Mammary epithelial cell (primary cell): ENCODE results near the gene NRG3.

Experiments used
- EZH2 ChIP-seq: IDR thresholded peaks from 2 replicates; pipeline ENCODE4 v1.6.1; 2012; ENCODE audit warnings: low read length, inconsistent platforms, borderline replicate concordance
- TF ChIP-seq, protein P1 (sequence below), 2 donors: IDR thresholded peaks in 1 of 2; conservative IDR thresholded peaks in 1 of 2; 2 replicates each; pipeline ENCODE4 v1.5.1; 2011 to 2012; ENCODE audit warnings: inconsistent platforms in 2 of 2, low read length in 2 of 2, mild to moderate bottlenecking in 2 of 2, control low read depth in 1 of 2, low read depth in 1 of 2; ENCODE audit not compliant: insufficient read depth in 1 of 2; ENCODE audit errors: extremely low read depth in 1 of 2

DNA sequence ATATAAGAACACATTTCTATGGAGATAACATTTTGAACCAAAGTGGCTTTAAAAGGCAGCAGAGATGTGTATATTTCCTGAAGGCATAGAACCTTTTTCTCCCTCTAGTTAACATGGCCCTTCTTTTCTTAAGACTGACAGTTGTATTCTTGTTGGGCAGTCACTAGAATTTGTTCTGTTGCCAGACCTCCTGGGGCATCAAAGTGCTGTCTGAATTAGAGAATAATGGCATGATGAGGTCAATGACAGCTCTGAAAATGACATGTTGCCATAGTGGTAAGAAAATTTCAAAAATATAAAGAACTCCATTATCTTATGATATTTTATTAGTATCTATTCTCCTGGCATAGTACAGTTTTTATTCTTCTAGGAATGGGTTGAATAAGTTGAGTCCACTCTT, 446.7 kb downstream of the NRG3 start:
- TF ChIP-seq, protein P1, sequence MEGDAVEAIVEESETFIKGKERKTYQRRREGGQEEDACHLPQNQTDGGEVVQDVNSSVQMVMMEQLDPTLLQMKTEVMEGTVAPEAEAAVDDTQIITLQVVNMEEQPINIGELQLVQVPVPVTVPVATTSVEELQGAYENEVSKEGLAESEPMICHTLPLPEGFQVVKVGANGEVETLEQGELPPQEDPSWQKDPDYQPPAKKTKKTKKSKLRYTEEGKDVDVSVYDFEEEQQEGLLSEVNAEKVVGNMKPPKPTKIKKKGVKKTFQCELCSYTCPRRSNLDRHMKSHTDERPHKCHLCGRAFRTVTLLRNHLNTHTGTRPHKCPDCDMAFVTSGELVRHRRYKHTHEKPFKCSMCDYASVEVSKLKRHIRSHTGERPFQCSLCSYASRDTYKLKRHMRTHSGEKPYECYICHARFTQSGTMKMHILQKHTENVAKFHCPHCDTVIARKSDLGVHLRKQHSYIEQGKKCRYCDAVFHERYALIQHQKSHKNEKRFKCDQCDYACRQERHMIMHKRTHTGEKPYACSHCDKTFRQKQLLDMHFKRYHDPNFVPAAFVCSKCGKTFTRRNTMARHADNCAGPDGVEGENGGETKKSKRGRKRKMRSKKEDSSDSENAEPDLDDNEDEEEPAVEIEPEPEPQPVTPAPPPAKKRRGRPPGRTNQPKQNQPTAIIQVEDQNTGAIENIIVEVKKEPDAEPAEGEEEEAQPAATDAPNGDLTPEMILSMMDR (conservative IDR thresholded peaks at IDR 0.05 in 1 of 2, IDR thresholded peaks at IDR 0.05 in 1 of 2; ENCODE audit: extremely low read depth in 1 of 2, insufficient read depth in 1 of 2, low read depth in 1 of 2, low read length in 2 of 2) = no peak
- no peak for TF ChIP-seq EZH2
